SK-MEL-5 (cell line): Measurements from ENCODE around the gene TTC7B. TPM values are rescaled to one million over a fixed set of nuclear protein-coding genes. Genes with fewer than 3 reads are reported as not detected.

Source experiments
- DNase-seq: peaks from one replicate; pipeline ENCODE4 v3.0.0-alpha.2; 2016; ENCODE audit warnings: low read depth, low spot score
- in situ Hi-C: cut with HindIII; loops from 2 replicates; pipeline ENCODE4 v1.10.0; 2016; ENCODE audit warnings: low sequenced_read_pairs, high pct_unique_total_duplicates, low pct_unique_long_range_greater_than_20kb
- total RNA-seq: library from RNA; depleted of rRNA; stranded (reverse); fragments of >200 nt; shearing (Covaris generic); gene quantifications from 2 replicates; pipeline ENCODE4 v1.2.3, GENCODE V29; 2014

The TTC7B gene
- total RNA-seq, 1 experiment from 2014 or later, result 31.1 TPM

DNA sequence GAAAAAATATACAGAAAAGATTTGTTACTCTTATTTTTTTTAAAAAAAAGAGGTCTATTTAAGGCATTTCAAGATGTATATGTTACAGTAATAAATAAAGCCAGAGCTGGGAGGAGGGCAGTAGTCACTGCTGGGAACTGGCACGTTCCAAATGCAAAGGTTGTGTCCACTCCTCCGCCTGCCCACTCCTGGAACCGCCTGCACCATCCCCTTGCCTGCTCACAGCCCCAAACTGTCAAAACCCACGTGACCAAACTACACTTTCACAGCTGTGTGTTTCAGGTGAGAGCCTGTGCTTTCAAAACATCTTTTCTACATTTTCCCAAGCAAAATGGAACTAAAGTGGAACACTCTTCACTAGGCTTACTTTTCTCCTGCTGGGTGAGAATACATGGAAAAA lies 160.4 kb downstream of the TTC7B start:
- in situ Hi-C loops, result no loop called here
- DNase-seq, result no peak

GRCh38 chr14:90654831-90655276 lies 161.4 kb downstream of the TTC7B start:
- no peak for DNase-seq
- in situ Hi-C loops, result no loop called here

- no peak for DNase-seq
- in situ Hi-C loops, result no loop called here
Observed at GRCh38 chr14:90652626-90653025, 163.6 kb downstream of the TTC7B start.

DNA sequence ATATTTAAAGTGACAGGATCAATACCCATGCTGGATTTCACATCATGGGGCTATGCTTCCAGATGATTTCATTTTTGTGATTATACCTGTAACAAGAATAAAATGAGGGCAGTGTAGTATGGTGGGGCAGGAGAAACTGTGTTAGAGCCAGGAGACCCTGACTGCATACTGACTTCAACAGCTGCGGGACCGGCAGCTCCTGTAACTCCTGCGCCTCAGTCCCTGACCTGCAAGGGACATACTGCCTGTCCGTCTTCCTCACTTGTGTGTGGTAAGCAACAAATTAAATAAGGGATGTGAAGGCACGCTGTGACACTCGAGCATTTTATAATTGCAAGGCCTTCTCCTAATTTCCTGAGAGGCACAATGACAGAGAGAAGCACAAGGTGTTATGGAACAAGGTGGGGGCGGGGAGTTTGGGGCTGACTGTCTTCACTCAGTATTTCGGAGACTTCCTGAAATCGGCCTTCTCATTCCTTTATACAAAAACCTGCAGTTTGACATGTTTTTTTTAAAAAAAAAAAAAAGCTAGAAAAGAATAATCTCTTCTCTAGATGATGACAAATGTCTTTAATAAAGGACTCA lies 164.2 kb downstream of the TTC7B start:
- in situ Hi-C loops, result no loop called here
- DNase-seq, result no peak

DNA sequence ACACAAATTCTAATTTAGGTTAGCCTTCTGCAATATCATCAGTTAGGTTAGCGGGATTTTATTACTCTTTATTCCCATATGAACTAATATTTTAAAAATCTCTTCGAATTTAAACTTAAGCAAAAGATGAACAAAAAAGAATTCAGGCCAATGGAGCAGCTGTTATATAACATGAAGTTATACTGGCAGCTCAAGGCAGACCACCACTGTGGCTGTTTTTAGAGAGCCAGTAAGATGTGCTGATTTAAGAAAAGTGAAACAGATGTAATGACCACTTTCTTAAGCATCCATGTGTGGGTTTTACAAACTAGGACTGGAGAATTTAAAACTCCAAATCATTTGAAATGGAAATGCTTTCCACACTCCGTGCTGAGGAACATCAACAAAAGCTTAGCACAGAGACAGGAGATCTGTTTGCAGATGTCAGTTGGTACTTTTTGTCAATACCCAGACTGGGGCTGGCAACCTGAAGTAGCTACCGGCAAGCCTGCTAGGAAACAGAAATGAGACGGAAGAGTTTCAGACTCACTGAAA lies 164.9 kb downstream of the TTC7B start:
- in situ Hi-C loops, result no loop called here
- DNase-seq, result no peak

DNA sequence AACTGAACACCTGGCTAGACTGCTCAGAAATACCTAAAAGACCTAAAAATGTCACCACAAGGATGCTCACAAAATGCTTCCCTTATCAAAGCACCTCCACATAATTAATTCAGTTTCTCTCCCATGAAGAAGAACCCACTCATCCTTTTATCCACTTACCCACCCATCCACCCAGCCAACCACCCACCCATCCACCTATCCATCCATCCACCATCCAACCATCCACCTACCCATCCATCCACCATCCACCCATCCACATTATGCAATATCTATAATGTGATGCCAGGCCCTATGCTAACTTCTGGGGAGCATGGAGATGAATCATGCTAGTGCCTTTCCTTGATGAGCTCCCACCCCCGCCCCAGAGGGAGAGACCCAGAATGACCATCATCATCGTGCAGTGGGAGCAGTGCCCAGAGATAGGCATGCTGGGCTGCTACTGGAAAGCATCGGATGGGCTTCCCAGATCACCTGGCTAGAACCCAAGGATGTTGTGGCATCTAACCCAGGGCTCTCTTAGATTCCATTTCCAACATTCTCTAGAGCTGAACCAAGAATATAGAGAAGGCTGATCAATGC lies 166.6 kb downstream of the TTC7B start:
- in situ Hi-C loops, result no loop called here
- DNase-seq, result no peak

DNA sequence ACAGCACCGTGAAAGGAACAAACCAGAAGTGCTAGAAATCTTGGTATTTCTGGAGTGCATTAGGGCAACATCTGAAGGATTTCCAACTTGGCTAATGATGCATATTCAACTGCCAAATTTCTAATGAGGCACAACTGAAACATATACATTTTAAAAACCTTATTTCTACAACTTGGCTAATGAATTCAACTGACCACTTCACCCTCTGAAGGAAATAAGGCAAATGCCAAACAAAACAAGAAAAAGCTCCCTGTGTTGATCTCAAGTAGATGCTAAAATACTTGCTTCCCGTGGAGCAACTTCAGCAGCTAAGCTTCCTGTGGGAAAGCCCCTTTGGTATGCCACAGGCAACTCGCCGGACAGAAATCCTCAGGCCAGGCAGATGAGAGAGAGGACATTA lies 167.1 kb downstream of the TTC7B start:
- in situ Hi-C loops, result no loop called here
- DNase-seq, result no peak

- in situ Hi-C loops, result no loop called here
- DNase-seq, result no peak
Observed at GRCh38 chr14:90648421-90648820, 167.8 kb downstream of the TTC7B start.

DNA sequence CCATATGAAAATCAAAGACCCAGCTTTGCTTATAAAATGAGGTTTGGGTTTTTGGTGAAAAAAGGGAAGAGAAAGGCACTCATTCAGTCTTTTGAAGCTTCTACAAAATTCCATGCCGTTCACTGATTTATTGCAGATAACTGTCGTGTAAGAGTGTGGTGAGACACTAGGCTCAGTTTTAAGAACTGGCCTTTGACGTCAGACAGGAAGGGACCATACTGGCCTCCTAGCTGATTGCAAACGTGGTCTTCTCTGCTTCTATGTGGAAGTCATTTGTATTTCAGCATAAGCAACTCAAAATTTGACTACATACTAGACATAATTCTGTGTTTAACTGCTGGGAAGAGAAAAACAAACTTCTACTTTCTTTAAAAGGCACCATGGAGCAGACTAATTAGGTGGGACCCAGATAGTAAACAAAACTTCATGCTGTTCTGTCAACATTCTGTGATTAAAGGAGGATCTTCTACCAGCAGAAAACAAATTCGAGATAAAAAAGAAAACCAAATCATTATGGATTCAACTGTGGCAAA lies 168.7 kb downstream of the TTC7B start:
- DNase-seq, result no peak
- in situ Hi-C loops, result no loop called here

GRCh38 chr14:90645842-90646443 lies 170.3 kb downstream of the TTC7B start:
- no peak for DNase-seq
- in situ Hi-C loops, result no loop called here

DNA sequence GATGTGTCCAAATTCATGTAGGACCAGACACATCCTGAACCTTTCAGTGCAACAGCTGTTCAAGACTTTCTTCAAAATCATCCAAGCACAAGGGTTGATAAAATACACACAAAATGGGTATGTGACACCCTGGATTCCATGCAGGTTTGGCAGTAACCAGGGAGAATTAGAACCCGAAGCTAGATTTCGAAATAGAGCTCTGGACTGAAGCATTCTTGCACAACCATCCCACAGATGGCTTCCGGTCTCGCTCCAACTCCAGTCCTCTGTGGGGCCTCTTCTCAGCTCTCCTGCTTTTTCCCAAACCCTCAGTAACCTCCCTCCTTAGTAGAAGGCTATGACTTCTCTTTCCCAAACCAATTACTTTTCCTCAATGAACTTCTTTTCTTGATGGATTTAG lies 171.3 kb downstream of the TTC7B start:
- in situ Hi-C loops, result no loop called here
- no peak for DNase-seq

DNA sequence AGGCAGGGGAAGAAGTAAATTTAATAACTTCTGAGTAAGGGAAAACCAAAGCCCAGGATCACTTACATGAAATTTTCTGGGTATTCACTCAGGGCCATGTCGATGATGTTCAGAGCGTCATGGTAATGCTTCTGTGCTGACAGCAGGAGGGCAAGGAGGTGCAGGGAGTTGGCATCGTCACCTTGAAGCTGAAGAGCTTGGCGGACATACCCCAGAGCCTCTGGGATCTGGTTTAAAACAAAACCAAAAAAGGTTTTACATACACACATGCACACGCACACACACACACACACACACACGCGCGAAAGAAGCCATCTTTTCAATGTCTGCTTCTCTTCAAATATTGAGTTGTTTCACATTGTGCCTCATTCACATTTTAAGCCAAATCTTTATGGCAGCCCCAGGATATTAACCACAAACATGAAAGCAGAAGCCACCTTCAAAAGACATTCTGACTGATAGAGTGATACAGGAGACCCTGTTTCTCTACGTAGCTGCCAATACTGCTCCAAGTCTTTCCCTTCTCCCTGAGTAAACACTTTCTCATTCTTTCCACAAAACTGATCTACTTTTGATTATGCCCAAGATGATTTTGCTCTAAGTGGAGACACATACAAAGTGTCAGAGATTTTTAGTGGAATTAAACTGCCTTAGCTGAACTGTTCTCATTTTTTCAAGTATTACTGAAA lies 172.1 kb downstream of the TTC7B start:
- in situ Hi-C loops, result no loop called here
- DNase-seq, result no peak

GRCh38 chr14:90642244-90642717 lies 173.9 kb downstream of the TTC7B start:
- in situ Hi-C loops, result no loop called here
- peak; percentile 35 for DNase-seq

- peak; percentile 10 for DNase-seq
- in situ Hi-C loops, result no loop called here
Observed at GRCh38 chr14:90641615-90642243, 174.5 kb downstream of the TTC7B start.

- in situ Hi-C loops, result no loop called here
- DNase-seq, result no peak
Observed at GRCh38 chr14:90641168-90641567, 175.1 kb downstream of the TTC7B start.

- in situ Hi-C loops, result no loop called here
- no peak for DNase-seq
Observed at GRCh38 chr14:90639641-90640040, 176.6 kb downstream of the TTC7B start.

- DNase-seq, result no peak
- in situ Hi-C loops, result no loop called here
Observed at GRCh38 chr14:90632871-90633270, 183.4 kb downstream of the TTC7B start.

DNA sequence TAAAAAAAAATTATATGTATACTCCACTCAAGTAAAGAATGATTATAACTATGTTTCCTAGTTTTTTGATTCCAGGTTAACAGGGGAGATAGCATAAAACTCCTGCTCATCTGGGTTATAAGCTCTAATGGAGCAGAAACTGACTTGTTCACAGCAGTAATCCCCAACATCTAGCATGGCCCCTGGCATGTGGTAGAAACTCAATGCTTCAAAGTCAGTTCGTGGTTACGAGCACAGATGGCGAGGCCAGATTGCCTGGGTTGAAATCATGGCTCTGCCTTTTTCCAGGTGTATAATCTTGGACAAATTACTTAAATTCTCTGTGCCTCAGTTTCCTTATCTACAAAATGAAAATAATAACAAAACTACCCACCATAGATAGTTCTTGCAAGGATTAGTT lies 183.8 kb downstream of the TTC7B start:
- no peak for DNase-seq
- in situ Hi-C loops, result no loop called here
